ENCODE data around the gene MTURN.
"Not testable (repeated sequence)": the region's sequence is repeated elsewhere in the genome, so short reads cannot be mapped to it uniquely, and the experiment has no call there.

MTURN gene

DNA sequence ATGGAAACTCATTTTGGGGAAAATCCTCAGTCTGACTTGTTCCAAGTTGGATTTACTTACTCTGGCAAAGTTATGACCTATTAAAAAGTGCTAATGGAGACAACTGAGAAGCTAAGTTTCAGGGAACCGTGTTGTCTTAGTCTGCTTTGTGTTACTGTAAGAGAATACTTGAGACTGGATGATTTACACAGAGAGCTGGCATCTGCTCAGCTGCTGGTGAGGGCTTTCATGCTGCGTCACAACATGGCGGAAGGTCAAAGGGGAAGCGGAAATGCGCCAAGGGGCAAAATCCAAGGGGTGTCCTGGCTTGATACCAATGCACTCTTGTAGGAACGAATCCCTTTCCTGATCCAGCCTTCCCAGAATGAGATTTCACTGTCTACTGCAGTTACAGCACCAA lies 46.4 kb downstream of the MTURN start:
- no peak for FAIRE-seq

DNA sequence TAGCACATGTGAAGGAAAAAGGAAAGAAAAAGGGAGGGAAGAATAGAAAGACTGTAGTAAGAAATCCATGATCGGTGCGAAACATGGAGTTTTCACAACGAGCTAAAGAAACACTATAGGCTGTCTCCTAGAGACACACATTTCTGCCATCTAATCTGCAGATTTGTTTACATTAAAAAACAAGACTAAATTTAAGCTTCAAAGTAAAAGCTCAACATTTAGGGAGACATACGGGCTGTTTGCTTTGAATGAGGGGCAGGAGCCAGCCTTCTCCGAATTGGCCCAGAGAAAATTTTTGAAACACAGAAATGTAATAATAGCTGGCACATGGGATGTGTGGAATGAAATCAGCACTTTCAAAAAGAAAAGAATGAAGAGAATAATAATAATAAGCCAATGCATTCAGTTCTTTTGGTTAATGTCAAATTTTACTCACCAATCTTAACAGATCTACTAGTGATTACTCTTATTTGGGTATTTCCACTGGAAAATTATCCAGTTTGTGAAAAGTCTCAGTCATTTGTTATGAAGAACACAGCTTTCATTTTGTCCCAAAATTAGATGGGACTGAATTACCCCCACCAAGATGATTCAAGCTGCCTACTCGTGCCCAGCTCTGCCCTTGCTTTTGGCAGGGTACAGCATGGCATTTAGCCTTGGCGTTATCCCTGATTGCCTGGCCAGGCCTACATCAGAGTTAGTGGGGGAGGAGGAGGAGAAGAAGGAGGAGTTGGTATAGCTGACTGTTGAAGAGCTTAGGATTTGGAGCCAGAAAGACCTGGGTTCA lies 47.1 kb downstream of the MTURN start:
- no peak for FAIRE-seq

DNA sequence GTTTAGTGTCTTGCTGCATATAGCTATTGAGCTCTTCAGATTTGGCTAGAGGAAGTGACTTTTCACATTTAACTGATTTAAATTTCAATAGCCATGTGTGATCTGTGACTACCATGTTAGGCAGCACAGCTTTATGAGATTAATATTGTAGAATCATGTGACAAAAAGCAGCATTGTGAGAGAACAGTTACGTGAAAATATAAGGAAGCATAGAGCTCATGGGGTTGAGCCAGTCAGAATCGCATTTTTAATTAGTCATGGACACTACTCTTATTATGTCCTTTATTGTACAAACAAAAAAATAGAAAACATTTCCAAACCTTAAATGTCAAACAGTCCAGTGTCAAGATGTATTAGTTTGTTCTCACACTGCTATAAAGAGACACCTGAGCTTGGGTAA lies 48.0 kb downstream of the MTURN start:
- FAIRE-seq: no peak

DNA sequence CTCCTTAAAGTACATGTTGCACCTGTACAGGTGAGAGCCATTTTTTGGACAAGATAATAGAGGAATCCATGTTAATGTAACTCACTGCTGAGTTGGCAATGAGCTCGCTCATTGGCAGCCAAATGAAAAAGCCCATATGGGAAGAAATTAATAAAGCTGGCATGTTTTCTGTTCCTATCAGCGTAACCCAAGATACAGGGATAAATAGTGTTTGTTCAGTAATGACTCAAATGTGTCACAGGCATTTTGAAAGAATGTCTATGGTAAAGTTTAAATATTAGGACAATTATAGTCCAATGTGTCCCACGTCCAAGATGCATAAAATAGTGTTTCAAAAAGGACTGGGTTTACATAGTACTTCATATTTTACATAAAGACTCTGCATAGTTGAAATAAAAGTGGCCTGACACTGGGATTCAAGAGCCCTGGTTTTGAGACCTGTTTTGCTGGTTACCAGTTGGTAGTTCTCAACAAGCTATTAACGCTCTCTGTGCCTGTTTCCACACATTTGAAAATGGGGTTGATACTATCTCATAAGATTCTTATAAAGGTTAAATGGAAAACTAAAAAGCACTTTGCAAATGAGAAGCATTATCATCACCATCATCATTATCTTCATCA lies 49.1 kb downstream of the MTURN start:
- no peak for FAIRE-seq

DNA sequence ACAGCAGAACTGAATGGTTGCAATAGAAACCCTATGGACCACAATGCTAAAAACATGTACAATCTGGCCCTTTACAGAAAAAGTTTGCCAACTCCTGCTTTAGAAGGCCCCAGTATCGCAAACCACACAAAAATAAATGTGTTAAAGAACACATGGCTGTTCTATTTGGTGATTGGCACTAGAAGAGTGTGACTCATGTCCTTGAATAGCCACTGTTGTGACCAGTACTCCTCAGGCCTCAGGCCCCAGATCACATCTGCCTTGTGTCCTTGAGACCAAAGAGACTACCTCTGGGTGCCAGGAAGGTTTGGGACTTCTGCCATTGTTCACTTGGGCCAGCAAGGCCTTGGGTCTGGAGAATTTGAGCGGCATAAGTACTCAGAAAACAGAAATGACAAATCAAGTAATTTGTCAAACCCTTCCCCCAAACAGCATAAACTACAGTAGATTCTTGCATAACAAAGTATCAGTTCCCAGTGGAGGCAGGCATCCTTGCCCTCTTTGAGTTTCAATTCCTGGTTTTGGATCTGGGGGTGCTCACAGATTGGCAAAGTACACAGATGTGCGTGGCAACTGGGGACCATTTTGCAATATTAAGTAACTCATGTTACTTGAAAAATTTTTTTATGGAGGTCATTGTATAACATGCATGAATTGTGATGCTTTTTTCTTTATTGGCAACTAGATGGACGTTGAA lies 50.2 kb downstream of the MTURN start:
- no peak for FAIRE-seq

DNA sequence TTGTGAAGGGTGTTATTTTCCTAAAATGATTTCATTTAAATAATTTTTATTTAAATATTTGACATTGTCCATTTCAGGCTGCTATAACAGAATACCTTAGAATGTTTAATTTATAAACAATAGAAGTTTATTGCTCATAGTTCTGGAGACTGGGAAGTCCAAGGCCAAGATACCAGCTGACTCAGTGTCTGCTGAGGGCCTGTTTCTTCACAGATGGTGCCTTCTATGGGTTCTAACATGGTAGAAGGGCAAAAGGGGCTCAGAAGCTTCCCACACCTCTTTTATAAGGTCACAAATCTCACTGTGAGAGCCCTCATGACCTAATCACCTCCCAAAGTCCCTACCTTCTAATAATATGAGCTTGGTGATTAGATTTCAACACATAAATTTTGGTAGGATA lies 50.7 kb downstream of the MTURN start:
- FAIRE-seq: no peak

DNA sequence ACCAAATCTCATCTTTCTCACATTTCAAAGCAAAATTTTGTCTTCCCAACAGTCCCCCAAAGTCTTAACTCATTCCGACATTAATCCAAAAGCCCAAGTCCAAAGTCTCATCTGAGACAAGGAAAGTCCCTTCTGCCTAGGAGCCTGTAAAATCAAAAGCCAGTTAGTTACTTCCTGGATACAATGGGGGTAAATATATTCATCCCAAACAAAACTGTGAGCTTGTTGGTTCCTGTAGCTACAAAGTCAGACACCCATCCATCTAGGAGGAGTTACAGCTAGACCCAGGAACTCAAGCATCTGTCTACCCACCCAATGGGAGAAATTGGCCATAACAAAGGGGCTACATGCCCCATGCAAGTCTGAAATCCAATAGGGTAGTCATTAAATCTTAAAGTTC lies 51.9 kb downstream of the MTURN start:
- FAIRE-seq: no peak

DNA sequence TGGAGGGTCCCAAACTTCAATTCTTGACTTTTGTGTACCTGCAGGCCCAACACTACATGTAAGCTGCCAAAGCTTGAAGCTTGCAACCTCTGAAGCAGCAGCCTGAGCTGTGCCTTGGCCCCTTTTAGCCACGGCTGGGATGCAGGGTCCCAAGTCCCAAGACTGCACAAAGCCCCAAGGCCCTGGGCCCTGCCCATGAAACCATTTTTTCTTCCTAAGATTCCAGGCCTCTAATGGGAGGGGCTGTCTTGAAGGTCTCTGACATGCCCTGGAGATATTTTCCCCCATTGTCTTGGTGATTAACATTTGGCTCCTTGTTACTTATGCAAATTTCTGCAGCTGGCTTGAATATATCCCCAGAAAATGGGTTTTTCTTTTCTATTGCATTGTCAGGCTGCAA lies 52.7 kb downstream of the MTURN start:
- FAIRE-seq: no peak

DNA sequence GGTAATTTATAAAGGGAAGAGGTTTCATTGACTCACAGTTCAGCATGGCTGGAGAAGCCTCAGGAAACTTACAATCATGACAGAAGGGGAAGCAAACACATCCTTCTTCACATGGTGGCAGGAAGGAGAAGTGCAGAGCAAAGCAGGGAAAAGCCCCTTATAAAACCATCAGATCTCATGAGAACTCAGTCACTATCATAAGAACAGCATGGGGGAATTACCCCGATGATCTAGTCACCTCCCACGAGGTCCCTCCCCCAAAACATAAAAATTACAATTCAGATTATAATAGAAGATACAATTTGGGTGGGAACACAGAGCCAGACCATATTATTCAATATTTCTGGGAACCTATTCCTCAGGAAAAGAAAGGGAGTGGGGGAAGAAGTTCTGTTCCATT lies 53.6 kb downstream of the MTURN start:
- FAIRE-seq: not testable (repeated sequence)

DNA sequence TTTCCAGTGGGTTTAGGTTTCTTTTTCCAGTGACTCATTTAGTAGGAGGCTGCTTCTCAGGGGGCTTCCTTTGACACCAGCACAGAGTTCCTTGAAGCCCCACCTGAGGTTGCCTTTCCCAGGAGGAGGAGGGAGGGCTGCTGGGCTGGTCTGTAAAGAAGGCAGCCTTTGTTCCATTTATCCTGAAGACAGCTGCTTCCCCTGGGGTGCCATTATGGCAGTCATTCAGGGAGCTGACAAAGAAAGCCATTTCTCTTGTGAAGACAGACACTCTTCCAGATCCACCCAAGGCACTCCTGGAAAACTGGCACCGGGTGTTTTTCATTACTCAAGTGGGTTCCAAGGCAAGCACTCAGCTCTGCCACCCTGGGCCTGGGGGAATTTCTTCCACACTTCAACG lies 54.0 kb downstream of the MTURN start:
- no peak for FAIRE-seq

DNA sequence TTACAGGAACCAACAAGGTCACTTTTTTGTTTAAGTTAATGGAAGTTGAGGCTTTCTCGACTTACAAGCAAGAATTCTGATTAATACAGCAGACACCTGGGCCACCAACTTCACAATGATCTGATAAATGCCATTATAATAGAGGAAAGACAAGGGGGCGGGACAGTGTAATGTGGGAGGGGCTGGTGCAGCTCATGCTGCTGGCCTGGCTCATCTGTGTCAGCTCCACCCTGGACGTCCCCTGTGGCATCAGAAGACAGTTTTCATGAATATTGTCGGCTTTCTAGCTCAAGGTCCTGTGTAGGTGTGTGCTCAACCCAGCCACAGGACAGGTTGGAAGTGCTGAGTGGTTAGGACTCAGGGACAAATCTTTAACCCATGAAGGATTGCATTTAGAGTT lies 57.0 kb downstream of the MTURN start:
- FAIRE-seq: no peak

DNA sequence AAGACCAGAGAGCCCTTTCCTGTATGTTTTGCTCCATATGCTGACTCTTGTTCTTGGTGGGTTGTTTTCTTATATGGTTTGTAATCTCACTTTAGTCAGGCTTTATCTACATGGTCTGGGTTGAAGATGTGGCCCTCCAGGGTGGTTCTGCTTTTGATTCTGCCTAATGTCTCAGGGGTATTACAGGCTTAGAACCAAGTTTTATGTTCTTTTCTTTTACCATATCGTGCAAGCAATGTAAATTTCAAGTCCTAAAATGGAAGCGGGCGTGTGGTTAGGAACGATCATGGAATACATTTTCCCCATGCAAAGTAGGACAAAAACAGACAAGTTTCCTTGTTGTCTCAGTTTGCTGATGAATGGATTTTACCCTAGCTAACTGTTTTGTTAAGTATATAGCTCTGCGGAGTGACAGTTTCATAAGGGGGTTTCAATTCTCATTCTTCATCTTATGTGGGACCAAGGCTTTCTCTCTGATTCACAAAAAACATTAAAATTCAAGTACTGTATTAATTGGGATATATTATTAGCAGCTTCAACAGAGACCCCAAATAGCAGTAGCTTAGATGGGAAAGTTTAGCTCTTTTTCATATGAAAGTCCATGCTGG lies 58.7 kb downstream of the MTURN start:
- no peak for FAIRE-seq

DNA sequence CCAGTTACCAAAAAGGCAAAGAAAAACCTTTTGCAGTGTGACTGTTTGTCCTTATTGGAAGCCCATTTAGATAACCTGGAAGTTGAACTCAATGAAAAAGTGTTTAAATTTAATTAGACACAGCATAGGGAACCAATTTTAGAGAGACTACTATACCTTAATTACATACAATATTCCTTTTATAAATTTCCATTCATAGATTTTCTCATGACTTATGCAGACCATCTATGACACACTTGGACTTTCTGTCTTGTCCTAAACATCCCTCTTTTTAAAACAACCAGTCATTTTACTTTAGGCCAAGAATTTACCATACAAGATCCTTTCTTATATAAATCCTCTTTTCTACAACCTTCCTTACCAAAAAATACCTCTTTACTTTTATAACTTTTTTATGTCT lies 61.6 kb downstream of the MTURN start:
- FAIRE-seq: no peak

DNA sequence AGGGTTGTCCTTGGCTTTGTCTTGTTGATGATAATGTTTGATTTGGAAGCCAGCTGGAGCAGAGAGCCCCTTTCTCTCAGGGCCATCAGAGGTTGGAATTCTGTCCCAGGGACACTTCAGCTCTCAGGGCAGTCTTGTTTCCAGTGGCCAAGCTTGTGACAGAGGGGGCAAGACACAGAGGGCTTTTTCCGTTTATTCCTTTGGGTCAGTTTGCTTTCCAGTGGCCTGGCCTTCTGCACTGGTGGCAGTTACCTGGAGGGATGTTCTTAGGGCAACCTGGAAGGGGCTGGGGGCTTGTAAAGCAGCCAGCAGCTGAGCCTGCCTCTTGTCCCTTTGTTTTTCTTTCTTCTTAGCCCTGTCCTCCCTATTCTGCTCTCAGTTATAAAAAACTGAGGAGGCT lies 62.7 kb downstream of the MTURN start:
- FAIRE-seq: no peak

DNA sequence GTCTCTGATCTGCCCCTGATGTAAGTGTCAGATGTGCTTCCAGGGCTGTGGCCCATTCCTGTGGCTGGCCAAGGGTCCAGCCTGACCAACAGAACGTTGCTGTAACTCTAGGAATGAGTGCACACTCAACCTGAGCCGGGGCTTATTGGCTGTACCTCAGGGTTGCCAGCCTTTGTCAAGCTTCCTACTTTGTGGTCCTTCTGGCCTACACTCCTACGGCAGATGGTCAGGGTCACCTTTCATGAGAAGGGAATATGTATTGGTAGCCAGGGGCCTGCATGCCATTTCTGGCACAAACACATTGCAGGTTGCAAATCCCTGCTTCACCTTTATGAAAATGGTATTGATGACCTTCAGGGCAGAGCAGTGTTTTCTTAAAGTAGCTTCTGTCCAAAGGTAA lies 64.5 kb downstream of the MTURN start:
- no peak for FAIRE-seq

DNA sequence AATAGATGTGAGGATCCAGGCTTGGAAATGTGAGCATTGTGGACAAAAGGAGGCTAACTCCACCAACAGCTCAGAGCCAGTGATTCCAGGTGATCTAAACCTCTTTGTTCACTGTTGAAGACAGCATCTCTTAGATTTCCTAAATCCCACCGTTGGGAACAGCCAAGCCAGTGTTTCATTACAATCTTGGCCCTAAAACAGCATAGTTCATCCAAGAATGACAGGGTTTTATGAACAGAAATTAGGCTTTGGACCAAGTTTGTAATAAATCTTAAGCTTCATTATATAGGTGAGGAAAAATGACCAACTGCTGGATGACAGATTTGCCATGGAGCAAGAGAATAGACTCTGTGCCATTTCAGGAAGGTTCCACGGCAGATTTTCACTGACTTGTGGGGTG lies 65.8 kb downstream of the MTURN start:
- no peak for FAIRE-seq

DNA sequence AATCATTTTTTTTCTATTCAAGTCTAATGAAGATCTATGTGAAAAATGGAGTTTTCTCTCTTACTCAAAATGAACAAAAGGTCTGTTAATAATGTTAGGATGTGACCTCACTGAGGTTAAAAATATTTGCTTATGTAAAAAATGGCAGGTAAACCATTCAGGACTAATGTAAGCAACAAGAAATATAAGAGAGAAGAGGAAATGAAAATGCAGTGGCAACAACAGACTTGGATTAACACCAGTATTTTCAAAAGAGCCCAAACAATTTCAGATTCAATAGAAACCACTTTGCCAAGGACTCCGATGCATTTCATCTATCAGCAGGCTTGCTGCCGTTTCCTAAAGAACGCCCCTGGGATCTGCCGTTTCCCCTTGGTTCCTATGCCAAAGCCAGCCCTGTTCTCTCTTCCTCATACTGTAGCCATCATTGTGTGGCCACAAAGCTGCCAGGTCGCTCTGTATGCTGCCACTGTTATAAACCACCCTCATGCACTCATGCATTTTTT lies 66.4 kb downstream of the MTURN start:
- no peak for FAIRE-seq

DNA sequence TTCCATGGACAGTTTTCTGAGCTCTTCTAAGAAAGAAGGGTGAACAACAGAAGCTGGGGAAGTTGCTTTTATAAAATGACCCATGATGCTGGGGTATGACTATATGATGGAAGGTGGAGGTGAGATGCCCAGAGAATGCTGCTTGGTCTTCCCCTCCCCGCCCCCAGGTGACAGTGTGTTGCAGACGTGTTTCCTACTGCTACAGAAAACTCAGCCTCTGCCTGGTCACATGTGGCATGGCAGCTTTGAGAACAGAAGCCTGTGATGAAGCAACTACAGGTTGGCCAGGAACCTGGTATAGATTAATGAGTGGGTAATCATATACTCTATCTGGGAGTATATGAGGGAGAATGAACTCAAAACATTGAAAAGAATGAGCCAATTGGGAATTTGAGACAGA lies 67.1 kb downstream of the MTURN start:
- no peak for FAIRE-seq

DNA sequence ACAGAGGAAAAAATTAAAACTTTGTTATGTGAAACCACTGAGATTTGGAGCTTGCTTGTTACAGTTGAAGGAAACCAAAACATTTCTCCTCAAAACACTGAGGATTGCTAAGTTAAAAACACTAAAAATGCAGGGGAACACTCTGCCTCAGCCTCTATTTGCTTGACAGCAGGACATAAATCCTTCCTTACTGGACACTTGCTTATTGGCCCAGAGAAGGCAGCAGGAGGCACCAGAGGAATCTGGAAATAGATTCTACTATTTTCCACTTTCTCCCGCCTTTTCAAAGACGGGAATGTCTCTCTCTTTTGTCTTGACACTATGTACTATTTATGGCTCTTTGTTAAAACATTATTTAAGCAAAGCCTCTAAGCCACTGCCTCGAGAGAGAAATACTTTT lies 67.9 kb downstream of the MTURN start:
- FAIRE-seq: no peak

DNA sequence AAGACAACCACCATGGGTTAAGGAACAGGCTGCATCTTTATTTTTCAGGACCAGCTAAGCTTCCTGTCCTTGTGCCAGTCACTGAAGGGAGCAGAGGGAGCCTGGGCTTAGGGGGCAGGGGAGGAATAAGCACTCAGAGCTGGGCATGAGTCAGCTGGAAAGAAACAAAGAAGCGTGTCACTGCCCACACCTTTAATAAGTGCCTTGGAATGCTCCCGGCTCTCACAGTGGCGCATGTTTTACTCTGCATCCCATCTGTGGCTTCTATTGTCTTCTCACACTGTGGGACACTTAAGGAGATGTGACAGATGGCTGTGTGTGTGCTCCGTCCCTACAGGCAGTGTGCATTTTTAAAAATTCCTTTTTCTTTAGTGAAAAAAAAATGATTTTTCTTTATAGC lies 71.7 kb downstream of the MTURN start:
- FAIRE-seq: no peak

DNA sequence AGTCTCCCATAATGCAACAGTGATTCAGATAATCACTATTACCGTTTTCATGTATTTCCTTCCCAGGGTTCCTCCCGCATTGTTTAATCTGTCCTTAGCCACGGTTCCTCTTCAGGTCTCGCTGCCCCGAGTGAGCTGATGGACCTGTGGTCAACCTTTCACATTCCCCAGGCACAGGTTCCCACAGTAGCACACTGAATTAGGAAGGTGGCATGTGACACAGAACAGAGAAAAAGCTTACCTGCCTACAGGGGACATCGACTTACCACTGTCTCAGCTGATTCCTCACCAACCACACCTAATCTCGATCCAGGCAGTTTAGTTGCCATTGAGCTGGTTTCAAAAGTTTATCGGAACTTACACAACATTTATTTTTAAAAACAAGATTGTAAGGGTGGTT lies 72.2 kb downstream of the MTURN start:
- FAIRE-seq: no peak

DNA sequence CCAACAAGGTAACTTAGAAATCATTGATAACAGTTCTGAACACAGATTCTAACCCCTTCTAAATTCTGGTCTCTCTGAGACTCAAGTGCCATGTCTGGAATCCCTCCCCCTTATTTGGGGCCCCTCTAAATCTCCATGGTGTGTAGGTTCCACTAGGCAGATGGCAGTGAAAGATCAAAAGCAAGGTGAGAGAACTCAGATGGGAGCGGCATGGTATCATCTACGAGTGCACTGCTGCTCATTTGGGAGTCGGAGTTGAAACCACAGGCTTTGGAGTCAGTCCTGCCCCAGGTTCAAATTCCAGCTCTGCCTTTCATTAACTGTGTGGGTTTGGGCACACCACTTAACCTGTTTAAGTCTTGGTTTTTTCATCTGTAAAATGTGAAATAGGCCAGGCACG lies 72.6 kb downstream of the MTURN start:
- no peak for FAIRE-seq

DNA sequence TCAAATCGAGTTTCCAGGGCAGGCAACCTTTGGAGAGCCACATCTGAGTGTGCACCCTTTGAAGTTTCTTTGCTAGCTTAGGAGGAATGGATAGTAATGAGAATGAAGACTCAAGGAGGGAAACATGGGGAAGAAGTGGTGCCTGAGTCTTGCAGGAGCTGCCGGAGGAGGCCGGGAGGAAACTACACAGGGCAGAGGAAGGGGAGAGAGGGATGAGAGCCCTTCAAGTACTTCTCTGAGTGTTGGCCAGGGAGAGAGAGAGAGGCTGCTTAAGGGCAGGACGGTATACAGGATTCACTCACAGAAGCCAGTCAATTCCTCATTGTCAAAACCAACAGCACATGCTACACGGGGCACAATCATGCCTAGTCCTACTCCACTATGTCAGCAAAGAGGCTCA lies 75.2 kb downstream of the MTURN start:
- FAIRE-seq: no peak

Measured in TTC549 (cell line).